Transverse colon (tissue), 4 donors: ENCODE results near the gene SERTAD1.

Source experiments
- CTCF ChIP-seq, 5 experiments: fragments of 200-600 bp in 3 of 5; fragments of 450-650 bp in 2 of 5; sonication (generic) in 3 of 5; IDR thresholded peaks; 1 replicate in 2 of 5; 2 replicates in 3 of 5; pipeline ENCODE4 v1.5.1; 2016 to 2017; ENCODE audit warnings: antibody characterized with exemption in 5 of 5, inconsistent platforms in 3 of 5, mild to moderate bottlenecking in 2 of 5, moderate library complexity in 1 of 5
- POLR2A ChIP-seq: fragments of 450-650 bp; IDR thresholded peaks from one replicate; pipeline ENCODE4 v1.6.1; 2016; ENCODE audit warnings: antibody characterized with exemption, mild to moderate bottlenecking, moderate library complexity
- POLR2AphosphoS5 ChIP-seq, 3 donors: sonication (generic); formaldehyde crosslinking; IDR thresholded peaks; one replicate each; pipeline ENCODE4 v1.6.1; 2016; ENCODE audit warnings: antibody characterized with exemption in 3 of 3

- no peak for TF ChIP-seq POLR2AphosphoS5 (IDR thresholded peaks at IDR 0.05)
- TF ChIP-seq CTCF (IDR thresholded peaks at IDR 0.05): no peak
- no peak for TF ChIP-seq POLR2A
These were observed 35.6 kb downstream of the SERTAD1 start, which contains the start of gene HIPK4 for GRCh38 chr19:40390084-40390742.
